Vagina (tissue), 2 donors: ENCODE measurements around the gene CNBP.

Experiments used
- CTCF ChIP-seq, 3 experiments: fragments of 450-650 bp in 2 of 3; fragments of 200-600 bp in 1 of 3; sonication (generic) in 1 of 3; IDR thresholded peaks; one replicate each; pipeline ENCODE4 v1.5.1; 2017 to 2019; ENCODE audit warnings: antibody characterized with exemption in 3 of 3, mild to moderate bottlenecking in 2 of 3, moderate library complexity in 2 of 3
- POLR2A ChIP-seq, 2 donors: fragments of 450-650 bp; IDR thresholded peaks; one replicate each; pipeline ENCODE4 v1.6.1; 2017; ENCODE audit warnings: antibody characterized with exemption in 2 of 2, mild to moderate bottlenecking in 2 of 2, moderate library complexity in 2 of 2

GRCh38 chr3:129164500-129164899 is 19.2 kb downstream of the CNBP start:
- no peak for TF ChIP-seq POLR2A (IDR thresholded peaks at IDR 0.05)
- TF ChIP-seq CTCF (IDR thresholded peaks at IDR 0.05) = no peak
